K562 (cell line): ENCODE data around the gene UBE2E2. TPM values are rescaled to one million over a fixed set of nuclear protein-coding genes. Genes with fewer than 3 reads are reported as not detected.

Source experiments
- ATAC-seq: fragments of 200-7000 bp; cut with Tn5 transposase; 3 replicates; pipeline ENCODE4 v1.9.1; 2020; ENCODE audit warnings: moderate library complexity
- BruUV-seq: library from RNA; stranded (reverse); fragments of 400-500 nt; replicated peaks from 2 replicates; lab custom pipeline; 2021; lab: Mats Ljungman, UMichigan
- CTCF ChIA-PET: fragments of 300-600 bp; formaldehyde crosslinking; extraction: SDS; loops from one replicate; lab custom pipeline; 2021; ENCODE audit warnings: low intra/inter-chr PET ratio; lab: Yijun Ruan, JAX
- POLR2A ChIA-PET: fragments of 300-600, 350-650 bp; sonication (Branson Sonifier 250); formaldehyde crosslinking; extraction: SDS; loops from one replicate; lab custom pipeline; 2021; ENCODE audit warnings: antibody characterized with exemption, inconsistent platforms; lab: Yijun Ruan, JAX
- DNase-seq, 4 experiments: peaks; one replicate each; pipeline versions ENCODE4 v3.0.0 to v3.0.0-alpha.2; 2011 to 2018; ENCODE audit warnings: low spot score in 3 of 4, mixed read lengths in 3 of 4; ENCODE audit errors: extremely low read depth in 1 of 4
- FAIRE-seq: peaks from 2 replicates; lab custom pipeline; 2011; peaks lifted over from hg19 to GRCh38; lab: Jason Lieb, UNC
- H2AFZ ChIP-seq: 2 replicates; pipeline ENCODE4 v1.6.0; 2011; ENCODE audit warnings: low read depth, low read length, control low read depth, inconsistent platforms
- H3K27ac ChIP-seq: fragments of 200-600 bp; 3 replicates; pipeline ENCODE4 v1.8.0; 2011; ENCODE audit warnings: low read depth, mild to moderate bottlenecking, control low read depth, inconsistent platforms, low read length, moderate library complexity, mixed read lengths; ENCODE audit errors: extremely low read depth
- H3K27me3 ChIP-seq, 2 experiments: fragments of 300-600 bp in 1 of 2; 2 replicates in 1 of 2; 3 replicates in 1 of 2; pipeline versions ENCODE4 v1.6.0 to v1.8.0; 2011; ENCODE audit warnings: inconsistent platforms in 2 of 2, low read length in 2 of 2, mild to moderate bottlenecking in 1 of 2, mixed read lengths in 1 of 2, moderate library complexity in 1 of 2; ENCODE audit not compliant: control insufficient read depth in 2 of 2, insufficient read depth in 2 of 2
- H3K36me3 ChIP-seq: fragments of 300-600 bp; 3 replicates; pipeline ENCODE4 v1.8.0; 2011; ENCODE audit warnings: mild to moderate bottlenecking, low read length, inconsistent platforms; ENCODE audit not compliant: control insufficient read depth, insufficient read depth
- H3K4me1 ChIP-seq, 2 experiments: fragments of 200-600 bp in 1 of 2; replicated peaks in 1 of 2; 2 replicates in 1 of 2; 3 replicates in 1 of 2; pipeline versions ENCODE4 v1.5.1 to v1.8.0; 2011; ENCODE audit warnings: inconsistent platforms in 2 of 2, low read length in 2 of 2, mild to moderate bottlenecking in 1 of 2, mixed read lengths in 1 of 2, moderate library complexity in 1 of 2; ENCODE audit not compliant: control insufficient read depth in 2 of 2, insufficient read depth in 2 of 2
- H3K4me2 ChIP-seq: 2 replicates; pipeline ENCODE4 v1.6.1; 2011; ENCODE audit warnings: low read length, control low read depth, inconsistent platforms, mixed read lengths; ENCODE audit not compliant: insufficient read depth
- H3K4me3 ChIP-seq: fragments of 200-600 bp; sonication (generic), shearing (Covaris generic); 2 replicates; pipeline ENCODE4 v1.5.1; 2016; ENCODE audit warnings: control low read depth, inconsistent platforms
- H3K79me2 ChIP-seq: fragments of 200-600 bp; 3 replicates; pipeline ENCODE4 v1.8.0; 2011; ENCODE audit warnings: low read length, inconsistent platforms; ENCODE audit not compliant: control insufficient read depth, insufficient read depth
- H3K9ac ChIP-seq, 2 experiments: 2 replicates each; pipeline versions ENCODE4 v1.6.0 to v1.6.1; 2011; ENCODE audit warnings: low read depth in 2 of 2, low read length in 2 of 2, control low read depth in 1 of 2, inconsistent platforms in 1 of 2, mild to moderate bottlenecking in 1 of 2, mixed read lengths in 1 of 2; ENCODE audit not compliant: insufficient read depth in 1 of 2
- H3K9me1 ChIP-seq: one replicate; pipeline ENCODE4 v1.6.0; 2011; ENCODE audit warnings: inconsistent platforms, mild to moderate bottlenecking, low read length, moderate library complexity; ENCODE audit not compliant: control insufficient read depth, insufficient read depth
- H3K9me3 ChIP-seq: replicated peaks from 2 replicates; pipeline ENCODE4 v1.5.1; 2011; ENCODE audit warnings: low read depth, low read length, inconsistent platforms; ENCODE audit not compliant: control insufficient read depth, insufficient read depth
- H4K20me1 ChIP-seq: replicated peaks from 2 replicates; pipeline ENCODE4 v1.6.1; 2011; ENCODE audit warnings: low read length, inconsistent platforms, mixed read lengths; ENCODE audit not compliant: control insufficient read depth, insufficient read depth
- LARP7 ChIP-seq: fragments of 450-650 bp; IDR thresholded peaks from 2 replicates; pipeline ENCODE4 v1.6.1; 2016
- MAX ChIP-seq: sonication (generic); formaldehyde crosslinking; IDR thresholded peaks from 2 replicates; pipeline ENCODE4 v1.9.0; 2022; ENCODE audit warnings: mild to moderate bottlenecking, missing genetic modification reagents
- PATZ1 ChIP-seq: fragments of 250-450 bp; sonication (Bioruptor Pico); IDR thresholded peaks from 2 replicates; pipeline ENCODE4 v1.5.0; 2020; ENCODE audit warnings: mild to moderate bottlenecking, borderline replicate concordance
- PML ChIP-seq: IDR thresholded peaks from 2 replicates; pipeline ENCODE4 v1.6.1; 2012; ENCODE audit warnings: low read length, inconsistent platforms
- WGBS: fragments of 100-300 bp; shearing (Covaris generic); methylation state at CpG from one replicate; pipeline ENCODE4 v1.1.6; 2016; ENCODE audit warnings: low coverage, mixed read lengths; ENCODE audit not compliant: insufficient coverage; ENCODE audit errors: missing lambda C conversion rate; 5-methylcytosine and 5-hydroxymethylcytosine counted together
- in situ Hi-C: fragments of 300-500 bp; cut with MboI; formaldehyde crosslinking; loops from 4 replicates; pipeline ENCODE4 v1.15.0; 2018; ENCODE audit warnings: inconsistent platforms, mixed read lengths
- intact Hi-C: fragments of 100-400 bp; cut with micrococcal nuclease; formaldehyde crosslinking; loops from 2 replicates; pipeline ENCODE4 v1.14.2; 2022
- polyA plus RNA-seq, 8 experiments: library from polyadenylated mRNA; depleted of rRNA in 4 of 8; stranded (reverse) in 5 of 8; unstranded in 3 of 8; fragments of >200 nt; fragmentation: Nextera tagmentation in 2 of 8; fragmentation: Illumina TruSeq in 1 of 8; extraction: Ambion mirVana in 2 of 8; extraction: Trizol in 1 of 8; gene quantifications; 2 replicates each; pipeline versions ENCODE4 v1.2.1 to v1.2.3, GENCODE V29; 2011 to 2014; ENCODE audit warnings: inconsistent platforms in 1 of 8, missing spikeins in 1 of 8
- total RNA-seq, 7 experiments: library from RNA; depleted of rRNA in 6 of 7; stranded (reverse); fragments of >200 nt in 6 of 7; fragmentation: Illumina TruSeq in 2 of 7; extraction: Trizol in 2 of 7; gene quantifications; 2 replicates each; pipeline versions ENCODE4 v1.2.1 to v1.2.3, GENCODE V29; 2011 to 2021; ENCODE audit warnings: low replicate concordance in 1 of 7

The UBE2E2 gene
- total and polyA plus RNA-seq, 9 of the 15 experiments (the other 6 are each of a cell fraction or from before 2014, with no cell fraction given): 0.22 to 5.1 (median 1.9) TPM

- TF ChIP-seq PATZ1: no peak
- no peak for TF ChIP-seq LARP7
Observed at GRCh38 chr3:23488618-23489017, 285.5 kb downstream of the UBE2E2 start (continued).

GRCh38 chr3:23489300-23490158 is 286.4 kb downstream of the UBE2E2 start:
- H4K20me1 ChIP-seq: no peaks in the 10 kb centered on the region
- no peak overlapping the region for H3K9ac ChIP-seq
- CTCF ChIA-PET: no interaction called here
- no peaks in the 10 kb centered on the region for H3K27me3 ChIP-seq
- H3K36me3 ChIP-seq: no peaks in the 10 kb centered on the region
- FAIRE-seq: no peak
- H3K4me1 ChIP-seq: no peaks in the 10 kb centered on the region
- no peaks in the 10 kb centered on the region for H3K9me1 ChIP-seq
- H2AFZ ChIP-seq: no peak overlapping the region
- H3K4me3 ChIP-seq: no peak overlapping the region
- in situ Hi-C loops (no loop called here), intact Hi-C loops (no loop called here)
- no peak for TF ChIP-seq MAX (CRISPR knock-in tag)
- TF ChIP-seq PML: no peak
- whole genome bisulfite sequencing: 3% methylated on average over 7 of the region's 7 CpGs
- no peak for DNase-seq
- no TSS peak for BruUV-seq
- POLR2A ChIA-PET: no interaction called here
- H3K79me2 ChIP-seq: no peaks in the 10 kb centered on the region
- no peaks in the 10 kb centered on the region for H3K9me3 ChIP-seq
- no peak overlapping the region for H3K27ac ChIP-seq
- H3K4me2 ChIP-seq: no peak overlapping the region
- no peak for ATAC-seq
